LHCN-M2 (cell line): ENCODE results near the gene JADE3. TPM values are rescaled to one million over a fixed set of nuclear protein-coding genes. Genes with fewer than 3 reads are reported as not detected.

ENCODE experiments used
- total RNA-seq: library from RNA; depleted of rRNA; stranded (reverse); fragments of >200 nt; gene quantifications from 2 replicates; pipeline ENCODE4 v1.2.3, GENCODE V29; 2014; rRNA removed

Gene JADE3
- total RNA-seq, 1 experiment from 2014 or later: 2.5 TPM

Other genes starting within 250 kb of the JADE3 start
- gene SLC9A7, start 153.3 kb upstream of the JADE3 start, total RNA-seq: 12.9 and 14.0 TPM in 2 replicates
- 16.2 and 20.6 TPM in 2 replicates for gene RP2, start 75.4 kb upstream of the JADE3 start, total RNA-seq
- not detected in 2 replicates for gene RGN, start 166.0 kb downstream of the JADE3 start, total RNA-seq
- 40.7 and 49.2 TPM in 2 replicates for gene NDUFB11, start 232.3 kb downstream of the JADE3 start, total RNA-seq
- 47.1 and 54.6 TPM in 2 replicates for gene RBM10, start 232.8 kb downstream of the JADE3 start, total RNA-seq